Fibroblast of pulmonary artery (primary cell): Measurements from ENCODE around the gene RNF224.
A peak's percentile ranks its signal among the peaks of the same experiment; 100 is the strongest.

ENCODE experiments used
- DNase-seq: peaks from one replicate; pipeline ENCODE4 v3.0.0-alpha.2; 2010; ENCODE audit warnings: low read depth
- H3K4me3 ChIP-seq: replicated peaks from 2 replicates; pipeline ENCODE4 v1.5.1; 2011; ENCODE audit warnings: low read depth, mild to moderate bottlenecking, control low read depth, low read length, moderate library complexity
- CTCF ChIP-seq: IDR thresholded peaks from 2 replicates; pipeline ENCODE4 v1.5.1; 2011; ENCODE audit warnings: mild to moderate bottlenecking, control low read depth, low read length, inconsistent platforms; ENCODE audit errors: missing control alignments

Gene RNF224

GRCh38 chr9:137204731-137205125 is 22.6 kb upstream of the RNF224 start:
- no peak for DNase-seq
- TF ChIP-seq CTCF: no peak
- H3K4me3 ChIP-seq: peak overlapping the region; percentile 91

DNA sequence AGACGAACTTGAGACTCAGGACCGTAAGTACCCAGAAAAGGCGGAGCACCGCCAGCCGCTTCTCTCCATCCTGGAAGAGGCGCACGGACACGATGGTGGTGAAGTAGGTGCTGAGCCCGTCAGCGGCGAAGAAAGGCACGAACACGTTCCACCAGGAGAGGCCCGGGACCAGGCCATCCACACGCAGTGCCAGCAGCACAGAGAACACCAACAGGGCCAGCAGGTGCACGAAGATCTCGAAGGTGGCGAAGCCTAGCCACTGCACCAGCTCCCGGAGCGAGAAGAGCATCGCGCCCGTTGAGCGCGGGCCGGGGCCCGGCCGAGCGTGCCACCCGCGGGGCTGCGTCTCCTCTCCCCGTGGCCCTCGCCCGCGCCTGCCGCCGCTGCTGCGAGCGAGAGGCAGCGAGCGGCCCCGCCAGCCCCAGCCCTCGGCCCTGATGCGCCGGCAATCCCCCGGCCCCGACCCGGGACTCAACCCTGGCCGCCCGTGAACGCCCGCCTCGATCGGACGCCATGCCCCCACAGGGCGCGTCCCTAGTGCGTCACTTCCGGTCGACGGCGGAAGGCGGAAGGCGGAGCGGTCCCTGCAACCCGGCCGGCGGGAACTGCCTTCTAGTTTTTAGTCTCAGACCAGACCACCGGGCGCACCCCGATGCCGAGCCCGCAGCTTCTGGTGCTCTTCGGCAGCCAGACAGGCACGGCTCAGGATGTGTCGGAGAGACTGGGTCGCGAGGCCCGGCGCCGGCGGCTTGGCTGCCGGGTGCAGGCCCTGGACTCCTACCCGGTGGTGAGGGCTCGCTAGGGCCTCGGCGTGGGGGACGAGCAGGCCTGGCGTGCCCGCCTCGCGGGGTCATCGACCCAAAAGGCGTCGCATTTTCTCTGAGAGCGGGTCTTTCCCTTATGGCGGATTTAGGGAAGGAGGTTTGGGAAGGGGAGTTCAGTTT is 21.9 kb upstream of the RNF224 start, which contains the start of the genes NDOR1 and TMEM203:
Gene NDOR1 (plus strand): TSS at position 575 of the 944 bp plus-strand sequence. CDS start 78 bp downstream, at position 653.
Gene TMEM203 (minus strand): TSS at position 523 of the 944 bp plus-strand sequence. CDS start 234 bp downstream, at position 289.
- no peak for TF ChIP-seq CTCF

DNA sequence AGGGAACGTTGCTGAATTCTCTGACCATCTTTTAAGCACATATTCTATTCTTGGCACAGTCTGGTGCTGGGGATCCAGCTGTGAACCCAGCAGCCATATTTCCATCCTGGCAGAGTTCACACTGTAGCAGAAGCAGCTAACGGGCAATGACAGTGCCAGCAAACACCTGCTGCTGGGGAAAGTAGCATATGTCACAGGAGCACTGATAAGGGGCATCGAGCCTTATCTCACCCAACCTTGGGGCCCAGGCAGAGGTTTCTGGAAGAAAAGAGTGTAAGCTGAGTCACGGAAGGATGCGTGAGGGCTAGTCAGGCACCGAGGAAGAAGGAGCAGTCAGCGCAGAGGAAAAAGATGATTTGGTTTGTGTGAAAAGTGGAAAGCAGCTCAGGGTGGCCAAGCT is 20.7 kb upstream of the RNF224 start:
- no peak for DNase-seq
- TF ChIP-seq CTCF: no peak
- peak overlapping the region; percentile 91 for H3K4me3 ChIP-seq

More for the DNA sequence above, 21.9 kb upstream of the RNF224 start, which contains the start of the genes NDOR1 and TMEM203:
- DNase-seq: peak; percentile 80
- peak within 1 kb of the TSS; percentile 91 for H3K4me3 ChIP-seq

DNA sequence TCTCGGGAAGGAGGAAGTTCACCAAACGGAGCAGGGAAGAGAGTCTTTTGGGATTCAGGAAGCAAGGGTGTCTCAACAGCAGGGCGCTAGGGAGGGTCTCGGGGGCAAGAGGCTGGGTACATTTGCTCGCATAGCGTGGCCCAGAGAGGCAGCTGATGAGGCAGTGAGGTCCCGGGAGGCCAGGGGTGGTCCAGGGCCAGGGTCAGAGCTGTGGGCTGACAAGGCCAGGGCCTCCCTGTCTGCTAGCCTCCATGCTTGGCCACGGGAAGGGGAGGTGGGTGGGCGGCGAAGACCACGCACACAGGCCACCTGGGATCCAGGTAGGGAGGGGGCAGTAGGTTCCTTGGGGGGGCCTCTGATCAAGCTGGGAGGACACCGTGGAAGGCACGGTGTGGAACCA is 15.8 kb upstream of the RNF224 start:
- no peak for DNase-seq
- H3K4me3 ChIP-seq: no peak overlapping the region
- TF ChIP-seq CTCF: no peak

DNA sequence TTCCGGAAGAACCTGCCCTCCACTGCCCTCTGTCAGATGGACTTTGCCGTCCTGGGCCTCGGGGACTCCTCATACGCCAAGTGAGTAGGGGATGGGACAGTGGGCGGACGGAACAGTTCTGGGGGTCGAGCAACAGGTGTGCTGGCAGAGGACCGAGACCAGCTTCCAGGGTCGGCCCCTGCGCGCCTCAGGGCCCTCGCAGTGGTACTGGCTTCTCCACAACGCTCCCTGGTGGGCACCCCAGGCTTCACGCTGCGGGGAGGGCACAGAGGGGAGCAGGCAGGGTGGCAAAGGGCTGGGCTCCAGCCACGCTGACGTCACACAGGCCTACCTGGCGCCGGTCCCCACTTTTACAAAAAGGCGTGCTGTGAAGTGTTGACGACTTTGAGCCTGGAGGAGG is 14.8 kb upstream of the RNF224 start:
- no peak overlapping the region for H3K4me3 ChIP-seq

More for the DNA sequence above, 14.8 kb upstream of the RNF224 start:
- TF ChIP-seq CTCF: no peak
- no peak for DNase-seq
